ENCODE data around the gene RAMP2. TPM values are rescaled to one million over a fixed set of nuclear protein-coding genes. Genes with fewer than 3 reads are reported as not detected.

RAMP2 gene
- total and polyA plus RNA-seq, 2 of the 13 experiments (the other 11 are each of a cell fraction or from before 2014, with no cell fraction given): 1.4 to 5.2 TPM

DNA sequence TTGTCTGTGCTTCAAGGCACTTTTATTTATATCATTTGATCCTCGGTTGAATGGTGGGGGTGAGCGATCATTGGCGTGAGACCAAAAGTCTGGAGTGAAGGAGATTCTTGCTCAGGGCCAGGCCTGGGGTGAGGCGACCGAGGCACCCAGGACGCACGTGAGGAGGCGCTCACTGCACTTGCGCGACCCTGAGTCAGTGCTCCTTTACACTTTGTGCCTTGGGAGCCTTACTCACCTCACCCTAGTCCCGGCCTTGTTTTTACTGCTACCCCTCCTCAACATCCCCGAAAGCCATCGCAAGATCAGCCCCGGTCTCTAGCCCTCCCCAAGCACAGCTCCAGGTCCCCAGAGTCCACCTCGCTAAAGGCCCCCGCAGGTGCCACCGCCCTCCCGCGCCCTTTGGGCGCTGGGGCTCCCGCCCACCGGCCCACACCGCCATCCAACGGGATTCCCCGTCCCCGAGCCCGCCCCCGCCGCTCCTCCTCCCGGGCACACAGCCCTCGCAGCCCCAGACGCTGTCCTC is 16.7 kb upstream of the RAMP2 start (continued):
- TF ChIP-seq, protein P1, sequence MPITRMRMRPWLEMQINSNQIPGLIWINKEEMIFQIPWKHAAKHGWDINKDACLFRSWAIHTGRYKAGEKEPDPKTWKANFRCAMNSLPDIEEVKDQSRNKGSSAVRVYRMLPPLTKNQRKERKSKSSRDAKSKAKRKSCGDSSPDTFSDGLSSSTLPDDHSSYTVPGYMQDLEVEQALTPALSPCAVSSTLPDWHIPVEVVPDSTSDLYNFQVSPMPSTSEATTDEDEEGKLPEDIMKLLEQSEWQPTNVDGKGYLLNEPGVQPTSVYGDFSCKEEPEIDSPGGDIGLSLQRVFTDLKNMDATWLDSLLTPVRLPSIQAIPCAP (CRISPR knock-in tag; IDR thresholded peaks at IDR 0.05; ENCODE audit: low read depth): peak; percentile 34; the same call in 1 of the 2 replicates
- TF ChIP-seq MBD4 (IDR thresholded peaks at IDR 0.05; ENCODE audit: borderline replicate concordance, low read length) (no peak), ZNF34 (CRISPR knock-in tag; IDR thresholded peaks at IDR 0.05; ENCODE audit: borderline replicate concordance) (peak; percentile 3; the same call in 1 of the 2 replicates), ZNF180 (CRISPR knock-in tag; IDR thresholded peaks at IDR 0.05; ENCODE audit: borderline replicate concordance, low read depth) (0 out of 2 replicates have a peak, but pooled peaks have one; percentile 34), YEATS2 (CRISPR knock-in tag; IDR thresholded peaks at IDR 0.05; ENCODE audit: borderline replicate concordance) (peak; percentile 50), NFKB2 (CRISPR knock-in tag; IDR thresholded peaks at IDR 0.05; ENCODE audit: borderline replicate concordance) (no peak), GABPA (IDR thresholded peaks at IDR 0.05; ENCODE audit: low read depth, low read length) (no peak), GABPA (CRISPR knock-in tag; IDR thresholded peaks at IDR 0.05; ENCODE audit: low read depth) (peak; percentile 39), ZNF773 (CRISPR knock-in tag; IDR thresholded peaks at IDR 0.05; ENCODE audit: borderline replicate concordance) (peak; percentile 87; the same call in 1 of the 2 replicates), MAFK (conservative IDR thresholded peaks at IDR 0.05 in 1 of 2, IDR thresholded peaks at IDR 0.05 in 1 of 2; ENCODE audit: low read length in 2 of 2) (no peak), KLF11 (CRISPR knock-in tag; IDR thresholded peaks at IDR 0.05) (no peak), FOXC1 (CRISPR knock-in tag; IDR thresholded peaks at IDR 0.05; ENCODE audit: borderline replicate concordance) (peak; percentile 72)
- TF ChIP-seq, protein P2, sequence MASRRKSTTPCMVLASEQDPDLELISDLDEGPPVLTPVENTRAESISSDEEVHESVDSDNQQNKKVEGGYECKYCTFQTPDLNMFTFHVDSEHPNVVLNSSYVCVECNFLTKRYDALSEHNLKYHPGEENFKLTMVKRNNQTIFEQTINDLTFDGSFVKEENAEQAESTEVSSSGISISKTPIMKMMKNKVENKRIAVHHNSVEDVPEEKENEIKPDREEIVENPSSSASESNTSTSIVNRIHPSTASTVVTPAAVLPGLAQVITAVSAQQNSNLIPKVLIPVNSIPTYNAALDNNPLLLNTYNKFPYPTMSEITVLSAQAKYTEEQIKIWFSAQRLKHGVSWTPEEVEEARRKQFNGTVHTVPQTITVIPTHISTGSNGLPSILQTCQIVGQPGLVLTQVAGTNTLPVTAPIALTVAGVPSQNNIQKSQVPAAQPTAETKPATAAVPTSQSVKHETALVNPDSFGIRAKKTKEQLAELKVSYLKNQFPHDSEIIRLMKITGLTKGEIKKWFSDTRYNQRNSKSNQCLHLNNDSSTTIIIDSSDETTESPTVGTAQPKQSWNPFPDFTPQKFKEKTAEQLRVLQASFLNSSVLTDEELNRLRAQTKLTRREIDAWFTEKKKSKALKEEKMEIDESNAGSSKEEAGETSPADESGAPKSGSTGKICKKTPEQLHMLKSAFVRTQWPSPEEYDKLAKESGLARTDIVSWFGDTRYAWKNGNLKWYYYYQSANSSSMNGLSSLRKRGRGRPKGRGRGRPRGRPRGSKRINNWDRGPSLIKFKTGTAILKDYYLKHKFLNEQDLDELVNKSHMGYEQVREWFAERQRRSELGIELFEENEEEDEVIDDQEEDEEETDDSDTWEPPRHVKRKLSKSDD (CRISPR knock-in tag; IDR thresholded peaks at IDR 0.05; ENCODE audit: low read depth): peak; percentile 69
- TF ChIP-seq, protein P3, sequence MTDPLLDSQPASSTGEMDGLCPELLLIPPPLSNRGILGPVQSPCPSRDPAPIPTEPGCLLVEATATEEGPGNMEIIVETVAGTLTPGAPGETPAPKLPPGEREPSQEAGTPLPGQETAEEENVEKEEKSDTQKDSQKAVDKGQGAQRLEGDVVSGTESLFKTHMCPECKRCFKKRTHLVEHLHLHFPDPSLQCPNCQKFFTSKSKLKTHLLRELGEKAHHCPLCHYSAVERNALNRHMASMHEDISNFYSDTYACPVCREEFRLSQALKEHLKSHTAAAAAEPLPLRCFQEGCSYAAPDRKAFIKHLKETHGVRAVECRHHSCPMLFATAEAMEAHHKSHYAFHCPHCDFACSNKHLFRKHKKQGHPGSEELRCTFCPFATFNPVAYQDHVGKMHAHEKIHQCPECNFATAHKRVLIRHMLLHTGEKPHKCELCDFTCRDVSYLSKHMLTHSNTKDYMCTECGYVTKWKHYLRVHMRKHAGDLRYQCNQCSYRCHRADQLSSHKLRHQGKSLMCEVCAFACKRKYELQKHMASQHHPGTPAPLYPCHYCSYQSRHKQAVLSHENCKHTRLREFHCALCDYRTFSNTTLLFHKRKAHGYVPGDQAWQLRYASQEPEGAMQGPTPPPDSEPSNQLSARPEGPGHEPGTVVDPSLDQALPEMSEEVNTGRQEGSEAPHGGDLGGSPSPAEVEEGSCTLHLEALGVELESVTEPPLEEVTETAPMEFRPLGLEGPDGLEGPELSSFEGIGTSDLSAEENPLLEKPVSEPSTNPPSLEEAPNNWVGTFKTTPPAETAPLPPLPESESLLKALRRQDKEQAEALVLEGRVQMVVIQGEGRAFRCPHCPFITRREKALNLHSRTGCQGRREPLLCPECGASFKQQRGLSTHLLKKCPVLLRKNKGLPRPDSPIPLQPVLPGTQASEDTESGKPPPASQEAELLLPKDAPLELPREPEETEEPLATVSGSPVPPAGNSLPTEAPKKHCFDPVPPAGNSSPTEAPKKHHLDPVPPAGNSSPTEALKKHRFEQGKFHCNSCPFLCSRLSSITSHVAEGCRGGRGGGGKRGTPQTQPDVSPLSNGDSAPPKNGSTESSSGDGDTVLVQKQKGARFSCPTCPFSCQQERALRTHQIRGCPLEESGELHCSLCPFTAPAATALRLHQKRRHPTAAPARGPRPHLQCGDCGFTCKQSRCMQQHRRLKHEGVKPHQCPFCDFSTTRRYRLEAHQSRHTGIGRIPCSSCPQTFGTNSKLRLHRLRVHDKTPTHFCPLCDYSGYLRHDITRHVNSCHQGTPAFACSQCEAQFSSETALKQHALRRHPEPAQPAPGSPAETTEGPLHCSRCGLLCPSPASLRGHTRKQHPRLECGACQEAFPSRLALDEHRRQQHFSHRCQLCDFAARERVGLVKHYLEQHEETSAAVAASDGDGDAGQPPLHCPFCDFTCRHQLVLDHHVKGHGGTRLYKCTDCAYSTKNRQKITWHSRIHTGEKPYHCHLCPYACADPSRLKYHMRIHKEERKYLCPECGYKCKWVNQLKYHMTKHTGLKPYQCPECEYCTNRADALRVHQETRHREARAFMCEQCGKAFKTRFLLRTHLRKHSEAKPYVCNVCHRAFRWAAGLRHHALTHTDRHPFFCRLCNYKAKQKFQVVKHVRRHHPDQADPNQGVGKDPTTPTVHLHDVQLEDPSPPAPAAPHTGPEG (CRISPR knock-in tag; IDR thresholded peaks at IDR 0.05): no peak; the same call in 1 of the 2 replicates
- TF ChIP-seq, protein P4, sequence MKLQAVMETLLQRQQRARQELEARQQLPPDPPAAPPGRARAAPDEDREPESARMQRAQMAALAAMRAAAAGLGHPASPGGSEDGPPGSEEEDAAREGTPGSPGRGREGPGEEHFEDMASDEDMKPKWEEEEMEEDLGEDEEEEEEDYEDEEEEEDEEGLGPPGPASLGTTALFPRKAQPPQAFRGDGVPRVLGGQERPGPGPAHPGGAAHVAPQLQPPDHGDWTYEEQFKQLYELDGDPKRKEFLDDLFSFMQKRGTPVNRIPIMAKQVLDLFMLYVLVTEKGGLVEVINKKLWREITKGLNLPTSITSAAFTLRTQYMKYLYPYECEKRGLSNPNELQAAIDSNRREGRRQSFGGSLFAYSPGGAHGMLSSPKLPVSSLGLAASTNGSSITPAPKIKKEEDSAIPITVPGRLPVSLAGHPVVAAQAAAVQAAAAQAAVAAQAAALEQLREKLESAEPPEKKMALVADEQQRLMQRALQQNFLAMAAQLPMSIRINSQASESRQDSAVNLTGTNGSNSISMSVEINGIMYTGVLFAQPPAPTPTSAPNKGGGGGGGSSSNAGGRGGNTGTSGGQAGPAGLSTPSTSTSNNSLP (IDR thresholded peaks at IDR 0.05; ENCODE audit: low read depth, low read length): no peak
- TF ChIP-seq, protein P5, sequence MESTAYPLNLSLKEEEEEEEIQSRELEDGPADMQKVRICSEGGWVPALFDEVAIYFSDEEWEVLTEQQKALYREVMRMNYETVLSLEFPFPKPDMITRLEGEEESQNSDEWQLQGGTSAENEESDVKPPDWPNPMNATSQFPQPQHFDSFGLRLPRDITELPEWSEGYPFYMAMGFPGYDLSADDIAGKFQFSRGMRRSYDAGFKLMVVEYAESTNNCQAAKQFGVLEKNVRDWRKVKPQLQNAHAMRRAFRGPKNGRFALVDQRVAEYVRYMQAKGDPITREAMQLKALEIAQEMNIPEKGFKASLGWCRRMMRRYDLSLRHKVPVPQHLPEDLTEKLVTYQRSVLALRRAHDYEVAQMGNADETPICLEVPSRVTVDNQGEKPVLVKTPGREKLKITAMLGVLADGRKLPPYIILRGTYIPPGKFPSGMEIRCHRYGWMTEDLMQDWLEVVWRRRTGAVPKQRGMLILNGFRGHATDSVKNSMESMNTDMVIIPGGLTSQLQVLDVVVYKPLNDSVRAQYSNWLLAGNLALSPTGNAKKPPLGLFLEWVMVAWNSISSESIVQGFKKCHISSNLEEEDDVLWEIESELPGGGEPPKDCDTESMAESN (CRISPR knock-in tag; conservative IDR thresholded peaks at IDR 0.05): no peak
